ENCODE measurements around the gene MST1. TPM values are rescaled to one million over a fixed set of nuclear protein-coding genes. Genes with fewer than 3 reads are reported as not detected.

Gene MST1
- total RNA-seq, 4 donors from 2014 or later: 12.2 to 116 (median 15.1) TPM

GRCh38 chr3:49638445-49638844 is 50.8 kb downstream of the MST1 start:
- no peaks in the 10 kb centered on the region for H3K27me3 ChIP-seq
- H3K27ac ChIP-seq: no peak overlapping the region
- 52% methylated on average over 8 of the region's 8 CpGs; no CpG with 5 or more reads in 1 of the 2 donors for WGBS, 2 donors (ENCODE audit: low coverage in 1 of 2)
- H3K36me3 ChIP-seq: no peaks in the 10 kb centered on the region
- no peaks in the 10 kb centered on the region for H3K4me1 ChIP-seq
- TF ChIP-seq POLR2A (IDR thresholded peaks at IDR 0.05) (no peak), CTCF (IDR thresholded peaks at IDR 0.05) (no peak)
- H3K4me3 ChIP-seq: no peak overlapping the region
- no peaks in the 10 kb centered on the region for H3K9me3 ChIP-seq
- intact Hi-C loops (cut with DNase I; ENCODE audit: low total_unique reads): no loop called here
- in situ Hi-C loops (cut with MboI; ENCODE audit: low pct_ligation_motif_present in 1 of 4, low pct_unique_long_range_greater_than_20kb in 1 of 4, low sequenced_read_pairs in 3 of 4): loop anchor here in 1 of 4 donors (10.0 kb wide), 1 partner anchor 64 kb away; no protein-coding TSS in a partner anchor
- DNase-seq: no peak

GRCh38 chr3:49636883-49637609 is 52.2 kb downstream of the MST1 start:
- no peak overlapping the region for H3K4me3 ChIP-seq
- H3K4me1 ChIP-seq: no peaks in the 10 kb centered on the region
- TF ChIP-seq EP300 (IDR thresholded peaks at IDR 0.05; ENCODE audit: low read depth) (no peak), POLR2AphosphoS5 (IDR thresholded peaks at IDR 0.05) (no peak), CTCF (IDR thresholded peaks at IDR 0.05) (no peak), POLR2A (IDR thresholded peaks at IDR 0.05) (no peak)
- WGBS, 2 donors (ENCODE audit: low coverage in 1 of 2): 65% methylated on average over 6 of the region's 7 CpGs; no CpG with 5 or more reads in 1 of the 2 donors
- H3K27me3 ChIP-seq: peaks cover 5% of the 10 kb centered on the region
- H3K27ac ChIP-seq: no peak overlapping the region
- DNase-seq: no peak
- no peaks in the 10 kb centered on the region for H3K9me3 ChIP-seq
- in situ Hi-C loops (cut with MboI; ENCODE audit: low pct_ligation_motif_present in 1 of 4, low pct_unique_long_range_greater_than_20kb in 1 of 4, low sequenced_read_pairs in 3 of 4) (loop anchor here in 1 of 4 donors (10.0 kb wide), 1 partner anchor 62 kb away; no protein-coding TSS in a partner anchor), intact Hi-C loops (cut with DNase I; ENCODE audit: low total_unique reads) (no loop called here)
- H3K36me3 ChIP-seq: no peaks in the 10 kb centered on the region

- Histone ChIP-seq H3K27me3 (peaks cover 5% of the 10 kb centered on the region), H3K36me3 (no peaks in the 10 kb centered on the region), H3K27ac (no peak overlapping the region), H3K9me3 (no peaks in the 10 kb centered on the region), H3K4me3 (no peak overlapping the region), H3K4me1 (no peaks in the 10 kb centered on the region)
- WGBS, 2 donors (ENCODE audit: low coverage in 1 of 2): 73 to 85% methylated on average over 3 of the region's 3 CpGs
- intact Hi-C loops (cut with DNase I; ENCODE audit: low total_unique reads): no loop called here
- in situ Hi-C loops (cut with MboI; ENCODE audit: low pct_ligation_motif_present in 1 of 4, low pct_unique_long_range_greater_than_20kb in 1 of 4, low sequenced_read_pairs in 3 of 4): loop anchor here in 1 of 4 donors (10.0 kb wide), 1 partner anchor 60 kb away; no protein-coding TSS in a partner anchor
- TF ChIP-seq POLR2AphosphoS5 (IDR thresholded peaks at IDR 0.05) (no peak), POLR2A (IDR thresholded peaks at IDR 0.05) (no peak), CTCF (IDR thresholded peaks at IDR 0.05) (no peak), EP300 (IDR thresholded peaks at IDR 0.05; ENCODE audit: low read depth) (no peak)
- no peak for DNase-seq
Measured at GRCh38 chr3:49634736-49635135, 54.5 kb downstream of the MST1 start.

Small RNA genes within 50 kb of the gene (small RNA-seq; reads per million reads assigned to genes)
- gene AMIGO3: 0 reads per million in 4 donors

Other genes with a start within 250 kb of the MST1 start
- gene DAG1, start 219.2 kb downstream of the MST1 start, total RNA-seq: 10 to 100 TPM; 53.7 to 90.1 (median 55.7) TPM
- under 1 TPM in 3 of 4 donors, not detected in 1; under 0.01 to 0.32 (median 0.27) TPM for gene BSN, start 135.0 kb downstream of the MST1 start, total RNA-seq
- gene APEH, start 15.1 kb downstream of the MST1 start, total RNA-seq: 100 to 1,000 TPM in 3 of 4 donors, 10 to 100 TPM in 1; 53.9 to 151 (median 116) TPM
- gene RNF123, start 83 bp upstream of the MST1 start, total RNA-seq: 10 to 100 TPM; 34.6 to 99.5 (median 52.1) TPM
- under 1 TPM in 2 of 4 donors, not detected in 2; 0.68 to 0.79 TPM for gene AMIGO3, start 30.2 kb upstream of the MST1 start, total RNA-seq
- gene GMPPB, start 34.5 kb upstream of the MST1 start, total RNA-seq: 10 to 100 TPM; 37.2 to 53.9 (median 44.2) TPM
- 10 to 100 TPM; 20.5 to 40.7 (median 39.7) TPM for gene IP6K1, start 97.1 kb upstream of the MST1 start, total RNA-seq
- not detected for gene CDHR4, start 110.4 kb upstream of the MST1 start, total RNA-seq
- gene INKA1, start 113.8 kb upstream of the MST1 start, total RNA-seq: 1 to 10 TPM in 2 of 4 donors, not detected in 2; 1.4 to 1.5 TPM
- 100 to 1,000 TPM in 1 of 4 donors, 10 to 100 TPM in 3; 77.5 to 112 (median 94.0) TPM for gene UBA7, start 124.5 kb upstream of the MST1 start, total RNA-seq
- 1 to 10 TPM; 1.2 to 1.7 (median 1.6) TPM for gene TRAIP, start 167.1 kb upstream of the MST1 start, total RNA-seq
- gene CAMKV, start 180.4 kb upstream of the MST1 start, total RNA-seq: under 1 TPM in 1 of 4 donors, not detected in 3; 0.14 TPM
- gene MST1R, start 214.4 kb upstream of the MST1 start, total RNA-seq: 100 to 1,000 TPM in 3 of 4 donors, 10 to 100 TPM in 1; 92.8 to 323 (median 138) TPM
- 10 to 100 TPM in 1 of 4 donors, 1 to 10 TPM in 2, under 1 TPM in 1; 0.80 to 10.5 (median 8.7) TPM for gene MON1A, start 240.3 kb upstream of the MST1 start, total RNA-seq

Measured in transverse colon (tissue), 4 donors.